ENCODE measurements around the gene MTERF2. TPM values are rescaled to one million over a fixed set of nuclear protein-coding genes. Genes with fewer than 3 reads are reported as not detected.

The MTERF2 gene
- total and polyA plus RNA-seq, 10 donors, result 6.8 to 21.2 (median 9.7) TPM

- Histone ChIP-seq H3K4me3 (no peak overlapping the region), H3K27ac (no peak overlapping the region), H3K36me3 (no peaks in the 10 kb centered on the region), H3K27me3 (replicated peaks in 1 of 7) (no peaks in the 10 kb centered on the region), H3K4me1 (peaks cover 0 to 50% (median 19%) of the 10 kb centered on the region in 6 donors), H3K9me3 (no peaks in the 10 kb centered on the region)
- TF ChIP-seq POLR2AphosphoS5 (IDR thresholded peaks at IDR 0.05) (no peak), CTCF (IDR thresholded peaks at IDR 0.05 in 8 of 11, conservative IDR thresholded peaks at IDR 0.05 in 3 of 11) (no peak), POLR2A (IDR thresholded peaks at IDR 0.05) (no peak)
- 81 to 86% (median 82%) methylated on average over 6 of the region's 6 CpGs for WGBS, 5 donors
- DNase-seq, result no peak
- intact Hi-C loops (cut with DNase I; ENCODE audit: low total_unique reads), result no loop called here
Measured at GRCh38 chr12:106984588-106985137, 2.3 kb downstream of the MTERF2 start.

DNA sequence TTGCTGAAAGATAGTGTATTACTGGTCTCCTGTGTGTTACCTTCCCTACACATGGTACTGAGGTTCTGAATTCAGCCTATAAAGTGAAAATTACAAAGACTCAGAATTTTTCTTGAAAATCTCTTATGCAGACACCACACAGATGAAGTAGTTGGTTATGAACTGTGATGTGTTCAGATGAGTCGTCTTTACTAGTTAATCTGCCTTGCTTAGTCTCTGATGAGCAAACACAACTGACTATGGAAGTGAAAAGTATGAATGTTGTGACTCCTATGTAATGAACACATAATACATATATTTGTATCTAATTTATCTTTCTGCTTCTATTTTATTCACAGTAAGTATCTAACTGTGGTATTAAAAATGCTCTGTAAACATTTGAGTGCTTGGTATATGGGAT lies 4.7 kb downstream of the MTERF2 start:
- no peaks in the 10 kb centered on the region for H3K36me3 ChIP-seq
- peaks cover 0 to 41% (median 16%) of the 10 kb centered on the region in 6 donors for H3K4me1 ChIP-seq
- no peak overlapping the region for H3K4me3 ChIP-seq
- peak overlapping the region in 1 of 8 donors; percentile 34 for H3K27ac ChIP-seq
- no peak for DNase-seq
- intact Hi-C loops (cut with DNase I; ENCODE audit: low total_unique reads), result no loop called here
- H3K27me3 ChIP-seq (replicated peaks in 1 of 7), result no peaks in the 10 kb centered on the region
- TF ChIP-seq CTCF (IDR thresholded peaks at IDR 0.05 in 8 of 11, conservative IDR thresholded peaks at IDR 0.05 in 3 of 11) (no peak), POLR2A (IDR thresholded peaks at IDR 0.05) (no peak), POLR2AphosphoS5 (IDR thresholded peaks at IDR 0.05) (no peak)
- no peaks in the 10 kb centered on the region for H3K9me3 ChIP-seq
- WGBS, 5 donors, result 86 to 98% (median 90%) methylated on average over 1 of the region's 1 CpG

- no peak for TF ChIP-seq CTCF (IDR thresholded peaks at IDR 0.05 in 8 of 11, conservative IDR thresholded peaks at IDR 0.05 in 3 of 11)
- TF ChIP-seq POLR2AphosphoS5 (IDR thresholded peaks at IDR 0.05), result peak in 1 of 3 donors; percentile 50
- no peak for DNase-seq
- no peaks in the 10 kb centered on the region for H3K9me3 ChIP-seq
- WGBS, 5 donors, result 80 to 93% (median 84%) methylated on average over 3 of the region's 3 CpGs
- H3K4me1 ChIP-seq, result peaks cover 0 to 39% (median 15%) of the 10 kb centered on the region in 6 donors
- no peaks in the 10 kb centered on the region for H3K27me3 ChIP-seq (replicated peaks in 1 of 7)
- H3K4me3 ChIP-seq, result no peak overlapping the region
- H3K27ac ChIP-seq, result peak overlapping the region in 2 of 8 donors; percentile 27 to 34
- intact Hi-C loops (cut with DNase I; ENCODE audit: low total_unique reads), result no loop called here
- H3K36me3 ChIP-seq, result no peaks in the 10 kb centered on the region
Measured at GRCh38 chr12:106981788-106982187, 5.2 kb downstream of the MTERF2 start.

GRCh38 chr12:106980944-106981343 lies 6.0 kb downstream of the MTERF2 start:
- H3K27ac ChIP-seq, result peak overlapping the region in 1 of 8 donors; percentile 27
- no peak overlapping the region for H3K4me3 ChIP-seq
- DNase-seq, result no peak
- no peak for TF ChIP-seq POLR2A (IDR thresholded peaks at IDR 0.05)
- no peak for TF ChIP-seq CTCF (IDR thresholded peaks at IDR 0.05 in 8 of 11, conservative IDR thresholded peaks at IDR 0.05 in 3 of 11)
- peak in 1 of 3 donors; percentile 34 for TF ChIP-seq POLR2AphosphoS5 (IDR thresholded peaks at IDR 0.05)
- WGBS, 5 donors, result 69 to 90% (median 85%) methylated on average over 7 of the region's 7 CpGs
- peaks cover 0 to 31% (median 9%) of the 10 kb centered on the region in 6 donors for H3K4me1 ChIP-seq
- H3K36me3 ChIP-seq, result peaks cover 0 to 2% (median 0%) of the 10 kb centered on the region in 6 donors
- H3K9me3 ChIP-seq, result no peaks in the 10 kb centered on the region
- intact Hi-C loops (cut with DNase I; ENCODE audit: low total_unique reads), result no loop called here
- H3K27me3 ChIP-seq (replicated peaks in 1 of 7), result no peaks in the 10 kb centered on the region

Measured in spleen (tissue), 11 donors.